Fibroblast of skin of scalp (primary cell): ENCODE measurements around the gene KIF15. TPM values are rescaled to one million over a fixed set of nuclear protein-coding genes. Genes with fewer than 3 reads are reported as not detected.
A peak's percentile ranks its signal among the peaks of the same experiment; 100 is the strongest.
"Not testable (repeated sequence)": the region's sequence is repeated elsewhere in the genome, so short reads cannot be mapped to it uniquely, and the experiment has no call there.

Experiments
- DNase-seq: peaks from one replicate; pipeline ENCODE4 v3.0.0-alpha.2; 2013
- polyA plus RNA-seq, 2 experiments: library from polyadenylated mRNA; unstranded; fragments of 120-200 nt; gene quantifications; one replicate each; pipeline ENCODE4 v1.2.1, GENCODE V29; 2013; ENCODE audit not compliant: insufficient read length in 2 of 2

KIF15 gene
- polyA plus RNA-seq (2013, experiment 1 of 2; ENCODE audit: insufficient read length): 8.8 TPM
- 11.8 TPM for polyA plus RNA-seq (2013, experiment 2 of 2; ENCODE audit: insufficient read length)

DNA sequence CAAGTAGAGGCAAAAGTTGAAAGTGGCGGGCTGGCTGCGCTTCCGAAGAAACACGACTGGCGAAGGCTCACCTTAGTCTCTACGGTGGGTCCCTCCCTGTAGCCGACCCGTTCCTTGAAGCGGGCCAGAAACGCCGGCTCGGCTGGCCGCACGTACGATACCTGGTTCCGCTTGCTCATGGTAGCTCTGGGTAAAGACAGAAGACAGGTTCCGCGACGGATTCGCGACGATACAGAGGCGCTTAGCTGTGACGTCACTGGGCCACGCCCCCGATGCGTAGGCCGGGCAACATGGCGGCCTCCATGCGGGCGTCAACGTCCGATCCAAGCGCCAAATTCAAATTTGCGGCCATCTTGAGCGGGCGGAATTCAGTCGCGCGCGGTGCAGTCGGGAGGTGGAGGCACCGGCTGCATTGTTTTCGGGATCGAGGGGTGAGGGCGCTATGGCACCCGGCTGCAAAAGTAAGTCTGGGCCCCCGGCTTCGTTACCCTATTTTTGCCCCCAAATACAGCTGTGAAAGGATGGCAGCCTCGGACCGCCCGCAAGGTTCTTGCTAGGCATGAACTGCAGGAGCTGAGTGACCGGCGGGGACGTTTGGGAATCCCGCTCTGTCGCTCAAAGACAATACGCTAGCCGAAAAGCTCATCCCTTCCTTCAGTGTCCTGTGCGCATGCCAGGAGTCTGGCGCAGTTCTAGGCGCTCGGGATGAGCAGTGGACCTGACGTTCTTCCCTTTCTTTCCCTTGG, at the start of gene KIF15, which contains the start of gene KIAA1143:
KIF15 (plus strand) TSS at position 371 of the 746 bp plus-strand sequence; CDS start at position 443, 72 bp downstream.
KIAA1143 (minus strand) TSS at position 196 of the 746 bp plus-strand sequence; CDS start at position 179, 17 bp downstream.
- DNase-seq: peak; percentile 96

DNA sequence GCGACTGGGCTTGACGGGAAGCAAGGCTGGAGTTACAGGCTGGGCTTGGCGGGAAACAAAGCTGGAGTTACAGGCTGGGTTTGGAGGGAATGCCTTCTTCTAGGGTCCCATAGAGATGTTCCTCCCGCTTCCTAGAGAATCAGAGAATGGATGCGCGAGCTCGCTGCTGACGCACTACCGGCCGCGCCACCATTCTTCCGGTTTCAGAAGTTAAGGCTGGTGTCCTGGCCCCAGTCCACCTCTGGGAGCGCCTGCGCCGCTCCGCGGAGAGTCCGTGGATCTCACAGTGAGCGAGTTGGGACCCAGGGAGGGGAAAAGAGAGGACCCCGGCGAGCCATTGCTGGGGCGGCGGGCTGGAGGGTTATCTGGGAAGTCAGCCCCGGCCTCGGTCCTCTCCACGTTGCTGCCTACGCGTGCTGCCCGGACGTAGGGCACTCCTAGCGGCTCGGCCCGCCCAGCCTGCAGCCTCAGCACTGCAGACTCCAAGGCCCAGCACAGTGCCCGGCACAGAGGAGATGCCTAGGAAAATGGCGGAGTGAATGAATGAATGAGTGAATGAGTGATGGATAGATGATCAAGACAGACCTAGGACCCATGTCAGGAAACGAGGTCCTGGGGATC, 49.0 kb upstream of the KIF15 start, which contains the start of gene ZNF502:
ZNF502 (plus strand) TSS at position 206 of the 621 bp plus-strand sequence. CDS start 7,602 bp downstream, outside the sequence.
- DNase-seq: peak; percentile 91

DNA sequence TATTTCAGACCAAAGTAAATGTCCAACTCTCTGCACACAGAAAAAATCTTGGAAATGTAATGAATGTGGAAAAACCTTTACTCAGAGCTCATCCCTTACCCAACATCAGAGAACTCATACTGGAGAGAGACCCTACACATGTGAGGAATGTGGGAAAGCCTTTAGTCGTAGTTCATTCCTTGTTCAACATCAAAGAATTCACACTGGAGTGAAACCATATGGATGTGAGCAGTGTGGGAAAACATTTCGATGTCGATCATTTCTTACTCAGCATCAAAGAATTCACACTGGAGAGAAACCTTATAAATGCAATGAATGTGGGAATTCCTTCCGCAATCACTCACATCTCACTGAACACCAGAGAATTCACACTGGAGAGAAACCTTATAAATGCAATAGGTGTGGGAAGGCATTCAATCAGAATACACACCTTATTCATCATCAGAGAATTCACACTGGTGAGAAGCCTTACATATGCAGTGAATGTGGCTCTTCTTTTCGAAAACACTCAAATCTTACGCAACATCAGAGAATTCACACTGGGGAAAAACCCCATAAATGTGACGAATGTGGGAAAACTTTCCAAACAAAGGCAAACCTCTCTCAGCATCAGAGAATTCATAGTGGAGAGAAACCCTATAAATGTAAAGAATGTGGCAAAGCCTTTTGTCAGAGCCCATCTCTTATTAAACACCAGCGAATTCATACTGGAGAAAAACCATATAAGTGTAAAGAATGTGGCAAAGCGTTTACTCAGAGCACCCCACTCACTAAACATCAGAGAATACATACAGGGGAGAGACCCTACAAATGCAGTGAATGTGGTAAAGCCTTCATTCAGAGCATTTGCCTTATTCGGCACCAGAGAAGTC, 40.1 kb upstream of the KIF15 start:
- no peak for DNase-seq

- DNase-seq: no peak
Measured at GRCh38 chr3:44722103-44722401, 39.5 kb upstream of the KIF15 start.

GRCh38 chr3:44729384-44729910, 32.1 kb upstream of the KIF15 start, which contains the start of gene ZNF501:
ZNF501 (plus strand) TSS chr3:44729635; CDS start chr3:44734422, 4,787 bp downstream.
- DNase-seq: peak; percentile 91

DNA sequence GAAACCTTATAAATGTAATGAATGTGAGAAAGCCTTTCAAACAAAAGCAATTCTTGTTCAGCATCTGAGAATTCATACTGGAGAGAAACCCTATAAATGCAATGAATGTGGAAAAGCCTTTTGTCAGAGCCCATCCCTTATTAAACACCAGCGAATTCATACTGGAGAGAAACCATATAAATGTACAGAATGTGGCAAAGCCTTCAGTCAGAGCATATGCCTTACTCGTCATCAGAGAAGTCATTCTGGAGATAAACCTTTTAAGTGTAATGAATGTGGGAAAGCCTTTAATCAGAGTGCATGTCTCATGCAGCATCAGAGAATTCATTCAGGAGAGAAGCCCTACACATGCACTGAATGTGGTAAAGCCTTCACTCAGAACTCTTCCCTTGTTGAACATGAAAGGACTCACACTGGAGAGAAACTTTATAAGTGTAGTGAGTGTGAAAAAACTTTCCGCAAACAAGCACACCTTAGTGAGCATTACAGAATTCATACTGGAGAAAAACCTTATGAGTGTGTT, 26.9 kb upstream of the KIF15 start:
- no peak for DNase-seq

- DNase-seq: peak; percentile 2
Measured at GRCh38 chr3:44761101-44761423, 532 bp upstream of the KIF15 start.

GRCh38 chr3:44762170-44762677, 630 bp downstream of the KIF15 start:
- peak; percentile 5 for DNase-seq

DNA sequence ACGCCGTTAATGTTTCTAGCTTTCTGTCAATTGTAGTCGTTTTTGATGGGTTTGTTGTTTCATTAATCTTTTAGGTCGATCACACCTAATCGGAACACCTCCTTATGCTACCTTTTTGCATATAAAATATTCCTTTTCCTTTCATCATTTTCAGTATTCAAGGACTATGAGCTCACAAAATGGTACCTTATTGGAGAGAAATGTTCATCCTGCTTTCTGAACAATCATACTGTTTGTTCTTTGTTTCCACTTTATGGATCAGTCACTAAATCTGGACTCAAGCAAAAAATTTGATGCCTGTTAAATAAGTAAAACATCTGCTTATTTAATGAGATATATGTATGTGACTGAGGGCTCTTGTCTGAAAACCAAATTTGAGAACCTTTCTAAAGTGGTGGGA, 1.1 kb downstream of the KIF15 start:
- DNase-seq: no peak

GRCh38 chr3:44764248-44764647, 2.7 kb downstream of the KIF15 start:
- DNase-seq: no peak

DNA sequence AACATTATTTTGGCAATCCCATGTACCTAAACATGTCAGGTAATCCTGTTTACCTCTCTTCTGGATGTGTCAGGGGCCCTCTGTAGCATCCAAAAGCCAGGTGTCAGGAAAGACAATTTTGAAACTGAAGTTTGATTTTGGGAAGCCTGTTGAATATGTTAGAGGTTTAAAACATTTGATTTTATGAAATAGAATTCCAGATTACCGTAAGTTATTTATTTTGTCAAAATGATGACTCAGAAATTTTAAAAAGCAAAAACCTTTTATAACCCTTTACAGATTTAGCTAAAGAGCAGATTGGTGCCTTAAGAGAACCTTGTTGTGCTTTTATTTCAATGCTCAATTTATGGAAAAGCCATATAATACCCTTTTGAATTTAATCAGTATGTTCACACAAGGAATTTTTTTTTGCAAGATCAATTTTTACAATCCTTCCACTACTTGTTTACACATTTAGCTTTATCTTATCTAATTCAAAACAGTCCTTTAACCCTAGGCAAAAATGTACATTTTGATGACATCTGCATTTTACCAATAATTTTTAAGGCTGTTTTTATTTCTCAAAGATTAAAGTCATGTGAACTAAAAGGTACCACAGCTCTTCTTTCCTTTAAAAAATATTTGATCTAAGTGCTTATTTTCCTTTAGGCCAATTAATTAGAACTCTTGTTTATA, 10.0 kb downstream of the KIF15 start:
- no peak for DNase-seq

DNA sequence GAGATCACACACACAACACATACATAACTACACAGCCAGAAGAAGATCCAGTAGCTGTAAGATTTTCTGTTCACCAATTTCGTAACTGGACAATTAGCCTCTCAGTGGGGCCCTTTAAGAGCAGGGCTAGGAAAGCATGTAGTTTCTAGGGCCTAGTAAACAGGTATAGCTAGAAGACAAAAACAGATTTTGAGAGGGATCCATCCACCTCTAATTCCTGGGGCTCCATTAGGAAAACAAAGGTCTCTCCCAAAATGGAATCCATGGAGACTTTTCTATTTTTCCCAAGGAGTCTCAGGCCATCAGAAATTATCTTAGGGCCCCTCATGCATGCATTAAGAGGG, 10.5 kb downstream of the KIF15 start:
- no peak for DNase-seq

DNA sequence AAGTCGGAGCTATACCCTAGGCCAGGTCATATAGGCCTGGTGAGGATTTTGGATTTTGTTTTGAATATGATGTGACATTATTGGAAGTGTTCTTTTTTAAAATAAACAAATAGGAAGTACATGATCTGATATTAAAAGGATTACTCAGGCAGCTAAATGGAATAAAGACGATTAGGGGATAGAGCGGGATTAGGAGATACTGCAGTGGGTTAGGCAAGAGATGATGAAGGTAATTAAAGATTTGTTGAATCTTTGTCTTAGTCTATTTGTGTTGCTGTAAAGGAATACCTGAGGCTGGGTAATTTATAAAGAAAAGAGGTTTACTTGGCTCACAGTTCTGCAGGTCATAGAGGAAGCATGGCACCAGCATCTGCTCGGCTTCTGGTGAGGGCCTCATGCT, 21.3 kb downstream of the KIF15 start:
- DNase-seq: no peak

DNA sequence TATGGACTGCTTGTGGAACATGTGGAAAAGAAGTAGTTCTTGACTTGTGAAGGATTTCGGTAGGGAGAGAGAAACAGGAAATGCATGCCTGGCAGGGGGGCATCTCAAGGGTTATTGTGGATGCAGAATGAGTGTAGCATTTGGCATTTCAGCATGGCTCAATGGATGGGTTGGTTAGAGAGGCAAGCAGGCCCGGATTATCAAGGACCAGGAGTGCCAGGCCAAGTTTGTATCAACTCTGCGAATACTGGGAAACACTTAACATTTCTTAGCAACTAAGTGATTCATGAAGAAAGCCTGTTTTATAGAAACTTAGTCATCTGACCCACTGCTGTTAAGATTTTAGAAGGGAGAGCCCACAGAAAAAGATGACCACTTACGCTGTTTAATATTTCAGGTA, 33.6 kb downstream of the KIF15 start:
- peak; percentile 5 for DNase-seq

- DNase-seq: no peak
Measured at GRCh38 chr3:44802011-44802410, 40.4 kb downstream of the KIF15 start.

DNA sequence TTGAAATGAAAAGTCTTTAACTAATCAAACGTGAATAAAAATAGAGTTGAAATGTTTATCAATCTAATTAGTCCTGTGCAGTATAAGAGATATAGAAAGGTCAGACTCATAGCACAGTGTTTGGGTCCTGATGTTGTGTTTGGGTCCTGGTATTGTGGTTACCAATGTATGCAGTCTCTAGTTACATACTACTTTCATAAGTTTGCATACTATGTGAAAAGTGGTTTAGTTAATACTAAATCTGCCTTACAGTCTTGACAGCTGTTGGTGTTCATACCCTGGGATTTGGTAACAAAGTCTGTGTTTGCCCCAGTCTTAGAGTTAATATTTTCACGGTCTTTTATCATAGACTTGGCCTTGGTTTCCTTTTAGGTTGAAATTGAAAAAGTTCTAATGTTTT, 41.7 kb downstream of the KIF15 start:
- DNase-seq: no peak

DNA sequence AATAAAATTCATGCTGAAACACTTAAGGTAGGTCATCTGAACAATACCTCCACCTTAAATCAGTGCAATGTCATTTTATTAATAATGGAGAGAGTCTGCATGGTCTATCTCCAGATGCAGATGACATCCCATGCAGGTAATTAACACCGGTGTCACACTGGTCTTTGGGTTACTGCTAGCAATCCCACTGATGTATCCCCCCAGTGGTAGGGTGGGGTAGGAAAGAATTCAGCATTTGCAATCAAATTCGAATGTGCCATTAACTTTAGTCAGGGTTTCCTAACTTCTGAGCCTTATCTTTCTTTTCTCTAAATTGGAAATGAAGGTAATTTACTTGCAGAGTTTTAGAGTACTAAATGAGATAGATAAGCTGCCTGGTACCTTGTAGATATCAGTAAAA, 44.4 kb downstream of the KIF15 start:
- DNase-seq: no peak

GRCh38 chr3:44814751-44815150, 53.2 kb downstream of the KIF15 start:
- DNase-seq: no peak

DNA sequence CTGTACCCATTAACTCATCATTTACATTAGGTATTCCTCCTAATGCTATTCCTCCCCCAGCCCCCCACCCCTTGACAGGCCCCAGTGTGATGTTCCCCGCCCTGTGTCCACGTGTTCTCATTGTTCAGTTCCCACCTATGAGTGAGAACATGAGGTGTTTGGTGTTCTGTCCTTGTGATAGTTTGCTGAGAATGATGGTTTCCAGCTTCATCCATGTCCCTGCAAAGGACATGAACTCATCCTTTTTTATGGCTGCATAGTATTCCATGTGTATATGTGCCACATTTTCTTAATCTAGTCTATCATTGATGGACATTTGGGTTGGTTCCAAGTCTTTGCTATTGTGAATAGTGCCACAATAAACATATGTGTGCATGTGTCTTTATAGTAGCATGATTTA, 54.7 kb downstream of the KIF15 start:
- DNase-seq: not testable (repeated sequence)

DNA sequence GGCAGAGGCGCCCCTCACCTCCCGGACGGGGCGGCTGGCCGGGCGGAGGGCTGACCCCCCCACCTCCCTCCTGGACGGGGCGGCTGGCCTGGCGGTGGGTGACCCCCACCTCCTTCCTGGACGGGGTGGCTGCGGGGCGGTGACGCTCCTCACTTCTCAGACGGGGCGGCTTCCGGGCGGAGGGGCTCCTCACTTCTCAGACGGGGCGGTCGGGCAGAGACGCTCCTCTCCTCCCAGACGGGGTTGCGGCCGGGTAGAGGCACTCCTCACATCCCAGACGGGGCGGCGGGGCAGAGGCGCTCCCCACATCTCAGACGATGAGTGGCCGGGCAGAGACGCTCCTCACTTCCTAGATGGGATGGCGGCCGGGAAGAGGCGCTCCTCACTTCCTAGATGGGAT, 59.6 kb downstream of the KIF15 start:
- not testable (repeated sequence) for DNase-seq

DNA sequence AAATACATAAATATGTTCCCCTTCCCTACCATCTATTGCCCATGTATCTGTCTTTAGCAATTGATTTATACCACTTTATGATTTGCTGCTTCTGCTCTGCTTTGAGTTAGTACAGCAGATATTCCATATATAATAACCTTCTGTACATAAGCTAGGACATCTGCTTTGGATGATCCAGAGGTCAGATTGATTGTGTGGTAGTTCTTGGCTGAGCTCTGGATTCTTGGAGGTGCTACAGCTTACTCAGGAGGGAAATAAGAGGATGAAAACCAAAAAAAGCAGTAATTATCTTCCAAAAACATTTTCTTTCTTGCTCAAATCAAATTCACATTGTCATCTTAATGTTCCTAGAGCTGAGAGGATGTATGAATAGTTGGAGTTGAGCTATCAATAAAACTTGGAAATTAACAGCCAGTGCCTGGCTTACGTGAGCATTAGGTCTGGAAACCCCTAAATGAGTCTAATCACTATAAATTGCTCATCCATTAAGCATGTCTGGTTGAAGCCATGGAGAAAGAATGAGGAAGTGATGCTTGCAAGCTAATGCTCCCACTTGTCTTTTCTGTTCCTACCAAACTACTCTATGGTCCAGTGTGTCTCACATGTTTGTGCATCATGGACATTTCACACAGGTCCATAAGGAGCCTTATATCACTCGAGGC, 63.8 kb downstream of the KIF15 start:
- peak; percentile 40 for DNase-seq
